AG04449 (cell line): ENCODE results near the gene GLT6D1.

ENCODE experiments used
- CTCF ChIA-PET: fragments of 350-600 bp; formaldehyde crosslinking; extraction: SDS; loops from one replicate; lab custom pipeline; 2021; ENCODE audit warnings: antibody characterized with exemption; lab: Yijun Ruan, JAX
- POLR2A ChIA-PET: fragments of 400-600, 350-600 bp; formaldehyde crosslinking; extraction: SDS; loops from one replicate; lab custom pipeline; 2020; ENCODE audit warnings: antibody characterized with exemption, inconsistent platforms; lab: Yijun Ruan, JAX
- DNase-seq: peaks from one replicate; pipeline ENCODE4 v3.0.0-alpha.2; 2010; ENCODE audit warnings: low read depth, low spot score
- H3K4me3 ChIP-seq: 2 replicates; pipeline ENCODE4 v1.5.1; 2011; ENCODE audit warnings: low read depth, mild to moderate bottlenecking, control low read depth, low read length
- TF ChIP-seq, protein P1 (sequence below): IDR thresholded peaks from one replicate; pipeline ENCODE4 v1.5.1; 2011; ENCODE audit warnings: mild to moderate bottlenecking, moderate library complexity, low read length, control low read depth, inconsistent platforms; ENCODE audit not compliant: insufficient read depth; ENCODE audit errors: missing control alignments

The GLT6D1 gene

DNA sequence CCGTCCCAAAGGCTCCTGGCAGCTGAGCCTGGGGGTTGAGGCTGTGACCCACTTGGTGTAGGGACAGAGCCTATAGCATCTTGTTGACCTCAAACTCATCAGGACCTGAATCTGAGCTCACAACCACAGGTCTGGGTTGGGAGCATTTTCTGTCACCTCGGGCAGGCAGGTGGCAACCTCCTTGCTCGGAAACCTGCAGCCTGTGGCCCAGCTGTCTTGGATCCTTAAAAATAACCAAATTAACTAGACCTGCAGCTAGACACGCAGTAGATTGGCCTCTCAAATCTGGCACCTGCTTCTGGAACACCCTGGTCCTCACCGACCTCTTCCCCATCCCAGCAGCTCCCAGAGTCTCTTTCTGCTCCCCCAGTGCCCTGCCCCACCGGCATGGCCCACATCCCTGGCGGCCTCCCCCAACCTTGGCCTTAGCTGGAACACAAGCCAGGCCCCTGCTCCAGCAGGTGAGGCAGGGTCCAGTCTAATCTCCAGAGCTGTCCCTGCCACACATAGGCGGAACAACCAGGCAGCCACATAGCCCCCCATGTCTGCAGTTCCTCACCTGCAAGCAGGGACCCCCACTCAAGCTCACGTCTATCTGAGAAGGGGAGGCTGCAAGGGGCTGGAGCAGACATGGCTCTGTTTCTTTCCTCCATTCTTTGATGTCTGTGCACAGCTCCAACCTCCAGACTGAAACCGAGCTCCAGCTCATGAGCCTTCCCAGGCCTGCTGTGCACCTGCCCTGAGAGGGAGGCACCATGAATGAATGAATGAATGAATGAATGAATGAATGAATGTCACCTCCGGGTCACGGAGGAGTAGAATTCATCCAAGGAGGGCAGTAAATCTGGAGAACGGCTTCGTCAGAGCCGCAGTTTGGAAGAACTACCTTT, 49.5 kb downstream of the GLT6D1 start:
- ChIA-PET POLR2A (no interaction called here), CTCF (interaction anchor here (0.7 to 1.2 kb wide), 3 partner anchors 10 to 218 kb away, joined by 3 to 4 read pairs (median 3); no protein-coding TSS in a partner anchor)
- no peak for DNase-seq
- no peak overlapping the region for H3K4me3 ChIP-seq
- TF ChIP-seq, protein P1, sequence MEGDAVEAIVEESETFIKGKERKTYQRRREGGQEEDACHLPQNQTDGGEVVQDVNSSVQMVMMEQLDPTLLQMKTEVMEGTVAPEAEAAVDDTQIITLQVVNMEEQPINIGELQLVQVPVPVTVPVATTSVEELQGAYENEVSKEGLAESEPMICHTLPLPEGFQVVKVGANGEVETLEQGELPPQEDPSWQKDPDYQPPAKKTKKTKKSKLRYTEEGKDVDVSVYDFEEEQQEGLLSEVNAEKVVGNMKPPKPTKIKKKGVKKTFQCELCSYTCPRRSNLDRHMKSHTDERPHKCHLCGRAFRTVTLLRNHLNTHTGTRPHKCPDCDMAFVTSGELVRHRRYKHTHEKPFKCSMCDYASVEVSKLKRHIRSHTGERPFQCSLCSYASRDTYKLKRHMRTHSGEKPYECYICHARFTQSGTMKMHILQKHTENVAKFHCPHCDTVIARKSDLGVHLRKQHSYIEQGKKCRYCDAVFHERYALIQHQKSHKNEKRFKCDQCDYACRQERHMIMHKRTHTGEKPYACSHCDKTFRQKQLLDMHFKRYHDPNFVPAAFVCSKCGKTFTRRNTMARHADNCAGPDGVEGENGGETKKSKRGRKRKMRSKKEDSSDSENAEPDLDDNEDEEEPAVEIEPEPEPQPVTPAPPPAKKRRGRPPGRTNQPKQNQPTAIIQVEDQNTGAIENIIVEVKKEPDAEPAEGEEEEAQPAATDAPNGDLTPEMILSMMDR = no peak

DNA sequence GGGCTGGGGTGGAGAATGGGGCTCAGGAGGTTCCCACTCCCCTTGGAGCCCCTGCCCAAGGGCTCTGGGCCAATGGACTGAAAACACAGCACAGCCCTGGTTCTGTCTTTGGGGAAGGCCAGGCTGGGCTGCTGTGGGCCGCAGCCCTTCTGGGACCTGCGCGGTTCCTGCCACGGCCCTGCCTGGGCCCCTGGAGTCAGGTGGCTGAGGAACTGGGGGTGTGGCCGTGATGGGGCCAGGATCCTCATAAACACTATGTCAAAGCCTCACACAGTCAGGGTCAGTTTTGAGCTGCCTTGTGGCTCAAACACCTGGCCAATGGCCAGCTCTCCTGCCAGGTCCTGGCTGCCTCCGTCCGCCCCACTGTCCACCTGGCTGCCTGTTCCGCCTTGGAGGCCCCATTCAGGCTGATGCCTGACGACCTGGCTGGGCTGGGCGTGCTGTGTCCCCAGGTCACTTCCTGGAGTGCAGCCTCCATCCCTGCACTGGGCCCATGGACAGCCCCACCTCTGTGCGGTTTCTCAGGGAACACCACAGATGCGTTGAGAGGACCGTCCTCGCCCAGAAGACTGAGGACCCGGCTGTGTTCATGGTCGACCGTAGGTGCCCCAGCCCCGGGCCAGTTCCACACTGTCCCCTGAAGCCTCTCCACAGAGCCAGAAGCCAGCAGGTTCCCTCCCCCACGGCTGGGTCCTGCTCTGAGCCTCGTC, 50.3 kb downstream of the GLT6D1 start:
- ChIA-PET POLR2A (no interaction called here), CTCF (interaction anchor here (0.7 to 1.3 kb wide), 5 partner anchors 10 to 217 kb away, joined by 3 to 8 read pairs (median 4); no protein-coding TSS in a partner anchor)
- TF ChIP-seq, protein P1 = no peak
- DNase-seq = no peak
- no peak overlapping the region for H3K4me3 ChIP-seq

DNA sequence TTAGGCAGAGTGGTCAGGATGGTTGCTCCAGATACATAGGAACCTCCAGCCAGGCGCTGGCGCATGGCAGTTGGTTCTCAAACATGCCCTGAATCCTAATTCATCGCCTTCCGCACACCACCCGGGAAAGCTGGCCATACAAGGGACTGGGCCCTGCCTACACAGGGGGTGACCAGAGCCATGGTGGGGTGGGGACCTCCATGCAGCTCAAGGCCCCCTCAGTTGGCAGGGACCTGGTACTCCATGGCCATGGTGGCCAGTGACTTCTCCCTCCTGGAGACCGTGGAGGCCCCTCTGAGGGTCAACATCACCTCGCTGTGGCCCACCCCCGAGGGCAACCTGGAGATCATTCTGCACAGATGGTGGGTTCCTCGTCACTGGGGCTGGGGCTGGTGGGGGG, 51.0 kb downstream of the GLT6D1 start:
- DNase-seq = no peak
- TF ChIP-seq, protein P1 = no peak
- ChIA-PET CTCF (interaction anchor here (0.9 to 1.3 kb wide), 2 partner anchors 13 to 15 kb away, joined by 5 to 8 read pairs; no protein-coding TSS in a partner anchor), POLR2A (no interaction called here)
- H3K4me3 ChIP-seq = no peak overlapping the region

DNA sequence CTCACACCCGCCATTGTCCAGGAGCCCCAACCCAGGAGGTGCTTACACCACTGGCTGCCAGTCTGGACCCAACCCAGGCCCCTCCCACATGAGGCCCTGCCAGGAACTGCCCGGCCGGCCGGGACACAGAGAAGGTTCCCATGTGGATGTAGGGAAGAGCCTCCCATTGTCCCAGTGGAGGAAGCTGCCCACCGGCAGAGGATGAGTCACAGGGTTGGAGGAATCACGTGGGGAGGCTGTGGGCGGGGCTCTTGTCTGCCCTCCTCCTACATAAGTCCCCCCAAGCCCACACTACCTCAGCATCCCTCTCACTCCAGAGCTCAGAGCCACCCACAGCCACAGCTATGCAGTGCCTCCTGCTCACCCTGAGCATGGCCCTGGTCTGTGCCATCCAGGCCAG, 51.7 kb downstream of the GLT6D1 start:
- no peak overlapping the region for H3K4me3 ChIP-seq
- TF ChIP-seq, protein P1 = no peak
- CTCF ChIA-PET = interaction anchor here (1.3 kb wide), 1 partner anchor 14 kb away, joined by 8 read pairs; no protein-coding TSS in a partner anchor
- POLR2A ChIA-PET = no interaction called here
- no peak for DNase-seq

DNA sequence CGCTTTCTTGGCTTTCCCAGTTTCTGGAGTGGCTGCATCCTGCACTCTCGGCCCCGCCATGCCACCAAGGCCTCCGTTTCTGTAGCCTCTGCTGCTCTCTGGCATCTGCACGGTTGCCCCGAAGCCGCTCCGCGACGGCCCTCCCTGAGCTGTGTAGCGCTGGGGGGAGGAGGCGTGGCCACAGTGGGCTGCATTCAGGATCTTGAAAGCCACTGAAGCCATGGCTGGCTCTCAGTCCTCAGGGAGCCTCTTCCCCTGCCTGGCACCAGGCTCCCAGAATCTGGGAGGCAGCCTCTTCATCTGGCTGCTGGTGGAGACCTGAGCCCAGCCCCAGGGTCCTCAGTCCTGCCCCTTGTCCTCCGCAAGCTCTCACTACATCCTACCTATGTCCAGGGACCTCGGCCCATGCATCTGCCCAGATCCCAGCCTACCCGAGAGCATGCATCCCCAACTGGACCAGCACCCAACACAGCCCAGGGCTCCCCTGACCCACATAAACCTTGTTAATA, 52.7 kb downstream of the GLT6D1 start:
- ChIA-PET CTCF (interaction anchor here (1.6 to 1.9 kb wide), 2 partner anchors 13 to 16 kb away, joined by 6 to 8 read pairs; no protein-coding TSS in a partner anchor), POLR2A (no interaction called here)
- TF ChIP-seq, protein P1 = no peak
- H3K4me3 ChIP-seq = no peak overlapping the region
- DNase-seq = no peak
